CD4-positive, alpha-beta T cell treated with Interleukin-15 for 1 hour (primary cell): Measurements from ENCODE around the gene NGF.
"Not testable (repeated sequence)": the region's sequence is repeated elsewhere in the genome, so short reads cannot be mapped to it uniquely, and the experiment has no call there.

Experiments used
- DNase-seq: peaks from one replicate; pipeline ENCODE4 v3.0.0-alpha.2; 2020

NGF gene

DNA sequence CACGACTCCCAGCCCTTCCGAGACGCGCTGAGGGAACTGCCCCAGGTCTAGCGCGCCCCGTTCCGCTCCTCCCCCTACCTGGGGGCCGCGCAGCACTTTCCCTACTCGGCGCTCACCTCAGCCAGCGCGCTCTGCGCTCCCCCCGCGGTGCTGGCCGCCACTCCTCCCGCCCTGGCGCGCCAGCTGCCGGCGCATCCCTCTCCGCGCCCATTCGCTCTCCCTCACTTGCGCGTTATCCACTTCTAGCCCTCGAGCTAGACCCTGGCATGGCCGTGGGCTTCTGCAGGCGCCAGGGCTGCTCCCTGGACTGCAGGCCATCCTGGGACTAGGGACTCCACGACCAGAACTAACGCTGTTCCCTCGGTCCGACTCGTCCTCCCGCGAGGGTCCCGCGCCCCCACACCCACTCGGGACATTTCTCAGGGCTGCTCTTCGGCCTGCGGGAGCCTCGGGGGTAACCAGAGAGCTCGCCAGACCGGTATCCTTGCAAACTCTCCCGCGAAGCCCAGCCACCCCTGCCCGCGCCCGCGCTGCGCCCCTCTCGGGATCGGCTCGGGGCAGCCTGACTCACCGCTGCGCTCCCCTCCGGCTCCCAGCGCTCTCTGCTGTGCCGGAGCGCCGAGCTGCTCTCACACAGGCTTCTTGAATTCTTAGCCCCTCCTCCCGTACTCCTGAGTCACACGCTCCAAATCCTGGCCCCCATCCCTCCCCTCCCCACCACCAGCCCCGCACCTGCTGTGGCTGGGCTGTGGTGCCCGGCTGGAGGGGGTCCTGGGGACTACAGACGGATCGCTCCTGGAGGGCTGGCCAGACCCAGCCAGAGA lies at the start of gene NGF:
Gene NGF, minus strand, starts transcription at position 617 of the 824 bp plus-strand sequence. CDS start 51,454 bp downstream, outside the sequence.
- DNase-seq = no peak

DNA sequence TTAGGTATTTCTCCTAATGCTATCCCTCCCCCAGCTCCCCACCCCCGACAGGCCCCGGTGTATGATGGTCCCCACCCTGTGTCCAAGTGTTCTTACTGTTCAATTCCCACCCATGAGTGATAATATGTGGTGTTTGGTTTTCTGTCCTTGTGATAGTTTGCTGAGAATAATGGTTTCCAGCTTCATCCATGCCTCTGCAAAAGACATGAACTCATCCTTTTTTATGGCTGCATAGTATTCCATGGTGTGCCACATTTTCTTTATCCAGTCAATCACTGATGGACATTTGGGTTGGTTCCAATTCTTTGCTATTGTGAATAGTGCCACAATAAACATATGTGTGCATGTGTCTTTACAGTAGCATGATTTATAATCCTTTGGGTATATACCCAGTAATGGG lies 45.4 kb upstream of the NGF start:
- DNase-seq = not testable (repeated sequence)

GRCh38 chr1:115379943-115380342 lies 41.9 kb upstream of the NGF start:
- DNase-seq = no peak

DNA sequence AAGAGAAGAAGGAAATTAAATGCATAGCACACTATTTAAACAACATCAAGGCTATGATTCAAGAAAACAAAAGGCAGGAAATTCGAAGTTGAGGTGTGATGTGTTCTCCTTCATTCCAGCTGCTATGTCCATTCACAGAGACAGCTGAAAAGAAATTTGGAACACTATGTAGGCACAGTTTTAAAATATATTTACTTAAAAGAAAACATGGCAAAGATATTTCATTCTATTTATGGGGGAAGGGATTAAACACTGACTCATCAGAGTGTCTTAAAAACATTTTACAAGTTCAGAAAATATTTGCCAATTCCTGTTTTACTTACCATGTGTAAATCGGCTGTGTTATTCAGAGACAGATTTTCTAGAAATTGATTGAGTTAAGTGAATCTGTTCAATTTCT lies 39.4 kb upstream of the NGF start:
- DNase-seq = no peak

- no peak for DNase-seq
Observed at GRCh38 chr1:115374598-115374997, 36.5 kb upstream of the NGF start.

DNA sequence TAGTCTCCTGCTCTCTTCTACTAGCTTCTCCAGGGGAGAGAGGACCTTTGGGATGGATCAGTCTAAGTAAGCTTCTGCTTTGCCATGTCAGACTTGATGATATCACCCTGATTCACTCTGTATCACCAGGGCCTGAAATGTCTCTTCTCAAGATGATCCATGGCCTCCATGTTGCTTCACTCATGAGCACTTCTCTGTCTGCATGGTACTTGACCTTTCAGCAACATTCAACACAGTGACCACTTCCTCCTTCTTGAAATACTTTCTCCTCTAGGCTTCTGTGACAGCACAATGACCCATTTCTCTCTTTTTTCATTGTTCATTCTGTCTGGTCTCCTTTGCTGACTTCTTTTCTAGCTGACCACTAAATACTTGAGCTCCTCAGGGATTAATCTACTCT lies 35.3 kb upstream of the NGF start:
- DNase-seq = no peak

GRCh38 chr1:115365738-115366137 lies 27.7 kb upstream of the NGF start:
- DNase-seq = no peak

DNA sequence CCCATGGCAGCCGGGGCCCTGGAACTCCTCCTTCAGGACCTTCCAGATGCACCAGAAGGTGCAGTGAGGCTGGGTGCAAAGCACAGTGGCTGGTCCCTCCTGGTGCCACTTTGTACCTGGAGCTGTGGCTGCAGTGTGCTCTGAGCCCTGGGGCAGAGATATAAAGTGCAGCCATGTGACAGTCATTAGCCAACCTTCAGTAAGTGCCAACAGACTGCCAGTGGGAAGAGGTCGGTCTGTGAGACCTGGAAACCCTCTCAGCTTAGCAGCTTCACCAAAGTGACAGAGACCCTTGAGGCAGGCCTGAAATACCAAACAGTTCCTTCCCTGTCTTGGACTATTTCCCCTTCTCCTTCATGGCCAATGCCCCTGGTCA lies 26.7 kb upstream of the NGF start:
- no peak for DNase-seq

DNA sequence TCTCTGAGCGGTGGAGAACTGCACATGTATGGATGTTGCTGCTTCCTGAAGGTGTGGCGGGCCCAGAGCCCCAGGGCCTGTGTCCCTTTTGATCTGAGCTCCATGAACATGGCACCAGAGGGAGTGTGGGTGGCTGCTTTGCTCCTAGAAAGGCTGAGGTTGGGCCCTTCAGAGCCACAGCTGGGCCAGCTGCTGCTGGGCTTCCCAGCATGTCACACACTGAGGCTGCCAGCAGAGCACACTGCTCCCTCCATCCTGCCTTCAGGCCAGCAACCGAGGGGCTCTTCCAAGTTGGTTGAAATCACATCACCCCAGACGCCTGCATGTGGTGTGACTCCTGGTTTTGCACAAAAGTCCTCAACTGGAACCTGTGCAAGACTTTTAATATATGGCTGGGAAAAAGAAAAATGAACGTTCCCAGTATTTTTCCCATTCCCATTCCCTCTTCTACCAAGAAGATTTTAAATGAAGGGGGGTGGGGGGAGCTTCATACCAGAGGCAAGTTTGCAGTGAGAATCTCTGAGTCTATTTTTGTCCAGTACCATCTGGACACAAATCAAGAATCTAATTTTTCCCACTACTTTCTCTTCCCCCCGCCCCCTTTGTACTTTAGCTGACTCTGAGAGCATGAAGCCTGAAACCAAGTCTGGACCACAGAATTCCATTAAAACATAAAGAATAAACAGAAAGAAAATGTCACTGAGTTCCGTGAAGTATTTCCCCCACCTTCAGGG lies 26.2 kb upstream of the NGF start:
- DNase-seq = no peak

DNA sequence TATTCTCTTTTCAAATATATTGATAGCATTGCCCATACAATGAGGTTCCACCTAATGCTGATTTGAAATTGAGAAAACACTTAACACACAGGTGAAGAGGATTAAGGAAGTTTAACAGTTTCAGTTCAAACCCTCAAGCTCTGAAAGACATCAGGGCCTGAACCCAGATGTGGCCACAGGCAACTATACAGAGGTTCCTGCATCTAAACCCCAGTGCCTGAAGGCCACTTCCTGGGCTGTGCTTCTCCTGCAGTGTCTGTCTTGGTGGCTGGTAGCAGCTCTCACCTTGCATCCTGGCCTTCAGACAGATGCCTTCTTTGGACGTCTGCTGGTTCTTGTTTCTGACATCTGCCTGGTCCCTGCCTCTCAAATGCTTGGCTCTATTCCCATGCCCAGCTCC lies 25.1 kb upstream of the NGF start:
- DNase-seq = no peak

- not testable (repeated sequence) for DNase-seq
Observed at GRCh38 chr1:115360505-115361129, 22.6 kb upstream of the NGF start.

- DNase-seq = not testable (repeated sequence)
Observed at GRCh38 chr1:115359787-115360452, 21.9 kb upstream of the NGF start.

DNA sequence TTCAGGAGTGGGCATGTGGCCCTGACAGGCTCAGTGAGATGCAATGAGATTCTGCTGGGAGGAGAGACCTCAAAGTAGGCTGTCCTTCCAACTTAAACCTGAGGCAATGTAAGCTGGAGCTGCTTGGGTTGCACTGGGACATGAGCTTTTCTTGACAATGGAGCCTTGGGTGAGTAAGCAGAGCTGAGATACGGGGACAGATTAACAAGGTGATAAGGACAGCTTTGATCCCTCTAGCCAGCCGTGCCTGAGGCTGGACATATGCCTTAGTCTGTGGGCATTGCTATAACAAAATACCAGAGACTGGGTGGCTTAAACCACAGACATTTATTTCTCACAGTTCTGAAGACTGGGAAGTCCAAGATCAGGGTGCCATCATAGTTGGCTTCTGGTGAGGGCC lies 18.3 kb upstream of the NGF start:
- no peak for DNase-seq

GRCh38 chr1:115355069-115355468 lies 17.0 kb upstream of the NGF start:
- no peak for DNase-seq

DNA sequence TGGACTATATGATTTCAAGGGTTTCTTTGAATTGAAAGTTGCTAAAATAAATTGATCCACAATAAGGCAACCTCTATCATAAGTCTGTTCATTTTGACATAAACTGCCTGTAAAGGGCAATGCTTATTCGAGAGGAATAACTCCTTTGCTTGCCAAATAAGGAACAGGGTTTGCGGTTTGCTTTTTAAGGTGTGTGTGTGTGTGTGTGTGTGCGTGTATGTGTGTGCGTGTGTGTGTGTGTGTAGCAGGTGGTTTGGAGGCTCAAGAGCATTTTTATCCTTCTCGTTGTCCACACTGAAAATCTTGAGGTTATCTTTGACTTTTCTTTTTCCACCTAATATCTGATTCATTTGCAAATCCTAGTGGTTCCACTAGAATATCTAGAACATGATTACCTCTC lies 13.1 kb upstream of the NGF start:
- no peak for DNase-seq

- DNase-seq = no peak
Observed at GRCh38 chr1:115348636-115349035, 10.6 kb upstream of the NGF start.

DNA sequence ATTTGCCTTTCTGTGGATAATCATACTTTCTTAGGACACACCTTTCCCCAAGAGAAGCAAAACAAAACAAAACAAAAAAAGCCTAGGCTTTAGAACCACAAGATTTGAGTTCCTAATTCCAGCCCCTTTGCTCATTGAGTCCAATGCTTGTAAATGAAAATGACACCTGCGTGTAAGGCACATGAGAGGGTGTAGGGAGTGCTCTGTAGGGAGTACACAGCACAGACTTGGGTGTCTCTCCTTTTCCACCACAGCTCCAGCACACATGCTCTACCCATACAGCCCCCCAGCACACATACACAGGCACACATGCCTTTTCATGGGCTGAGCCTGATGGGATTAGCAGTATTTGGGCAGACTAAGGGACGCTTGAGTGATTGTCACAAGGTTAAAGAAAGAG lies 9.2 kb upstream of the NGF start:
- no peak for DNase-seq

DNA sequence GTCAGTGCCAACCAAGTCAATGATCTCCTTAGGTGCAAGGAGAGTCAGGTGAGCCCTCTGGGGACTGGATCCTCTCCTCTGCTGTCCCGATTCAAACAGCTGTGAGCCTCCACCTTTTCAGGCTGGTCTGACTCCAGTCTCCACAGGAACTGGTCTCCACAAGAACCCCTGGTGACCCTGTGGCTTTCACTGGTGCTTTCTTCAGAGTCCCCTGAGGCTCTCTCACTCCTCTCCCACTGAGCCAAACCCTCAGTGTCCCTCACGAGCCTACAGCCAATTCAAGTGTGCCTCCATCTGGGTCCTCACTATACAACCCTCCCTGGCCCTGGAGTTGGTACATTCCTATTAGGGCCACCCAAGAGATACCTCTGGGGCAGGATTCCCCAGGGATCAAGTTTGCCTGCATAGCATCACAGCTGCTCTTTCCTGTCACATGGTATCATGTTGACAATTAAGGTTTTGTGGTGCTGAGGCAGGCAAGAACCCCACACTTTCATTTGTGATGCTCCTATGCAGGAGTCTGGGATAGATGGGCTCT lies 5.2 kb upstream of the NGF start:
- DNase-seq = no peak

GRCh38 chr1:115341948-115342347 lies 3.9 kb upstream of the NGF start:
- no peak for DNase-seq

GRCh38 chr1:115340879-115341278 lies 2.8 kb upstream of the NGF start:
- DNase-seq = no peak

DNA sequence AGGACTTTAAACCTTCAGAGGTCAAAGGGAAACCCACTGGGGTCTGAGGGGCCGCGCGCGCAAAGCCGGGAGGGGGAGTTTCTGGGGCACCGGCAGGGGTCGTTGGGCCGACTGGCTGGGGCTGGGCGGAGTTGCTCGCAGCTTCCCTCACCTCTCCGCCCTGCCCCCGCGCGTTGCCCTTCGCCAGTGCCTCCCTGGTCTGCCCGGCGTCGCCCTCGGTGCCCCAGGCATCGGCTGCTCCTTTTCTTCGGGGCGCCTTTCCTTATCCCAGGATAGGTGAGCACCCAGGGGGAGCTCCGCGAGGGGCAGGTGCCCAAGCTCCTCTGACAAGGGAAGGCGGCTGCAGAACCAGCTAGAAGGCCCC lies 390 bp upstream of the NGF start:
- DNase-seq = no peak

DNA sequence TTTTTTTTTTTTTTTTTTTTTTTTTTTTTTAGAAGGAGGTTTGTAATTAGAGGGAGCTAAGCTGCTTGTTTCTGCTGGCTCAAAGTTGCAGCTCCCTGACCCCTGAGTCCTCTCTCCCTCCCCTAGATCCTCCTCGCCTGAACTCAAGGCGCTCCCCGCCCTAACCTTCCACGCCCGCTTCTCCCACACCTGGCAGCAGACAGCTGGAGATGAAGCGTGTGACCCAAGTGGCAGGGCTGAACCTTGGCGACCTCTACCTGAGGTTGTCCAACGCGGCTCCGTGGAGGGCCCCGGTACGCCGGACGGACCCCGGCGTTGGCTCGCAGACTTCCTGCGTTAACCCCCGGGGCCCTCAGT lies 795 bp downstream of the NGF start:
- no peak for DNase-seq

DNA sequence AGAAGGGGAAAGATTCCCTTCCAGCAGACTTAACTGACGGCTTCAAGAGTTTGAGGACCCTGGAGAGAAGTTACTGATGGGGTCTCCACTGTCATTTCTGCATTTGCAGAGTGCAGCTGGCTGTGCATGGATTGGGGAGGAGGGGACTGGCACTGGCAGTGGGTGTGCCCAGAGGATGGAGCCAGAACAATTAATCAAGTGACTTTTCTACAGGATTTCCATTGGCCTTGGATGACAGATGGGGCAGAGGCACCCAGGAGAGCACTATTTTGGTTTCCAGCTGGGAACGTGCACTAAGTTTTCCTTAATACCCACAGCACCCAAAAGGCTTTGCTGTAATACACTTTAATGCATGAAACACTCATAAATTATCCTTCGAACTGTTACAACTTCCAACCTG lies 1.3 kb downstream of the NGF start:
- no peak for DNase-seq
